Endothelial cell of umbilical vein (primary cell): ENCODE data around the gene MIB2.

Experiments used
- CTCF ChIP-seq, 2 donors: IDR thresholded peaks; 1 replicate in 1 of 2; 2 replicates in 1 of 2; pipeline ENCODE4 v1.5.1; 2011; ENCODE audit warnings: low read length in 2 of 2, mild to moderate bottlenecking in 2 of 2, moderate library complexity in 2 of 2, control low read depth in 1 of 2, inconsistent platforms in 1 of 2, low read depth in 1 of 2; ENCODE audit not compliant: insufficient read depth in 1 of 2; ENCODE audit errors: extremely low read depth in 1 of 2
- EZH2 ChIP-seq: IDR thresholded peaks from 2 replicates; pipeline ENCODE4 v1.6.1; 2012; ENCODE audit warnings: borderline replicate concordance, low read depth, mild to moderate bottlenecking, moderate library complexity, low read length, inconsistent platforms; ENCODE audit not compliant: severe bottlenecking
- FOS ChIP-seq: IDR thresholded peaks from 2 replicates; pipeline ENCODE4 v1.6.1; 2011; ENCODE audit warnings: mild to moderate bottlenecking, low read length, moderate library complexity, borderline replicate concordance; ENCODE audit not compliant: insufficient read depth
- JUN ChIP-seq: IDR thresholded peaks from 2 replicates; pipeline ENCODE4 v1.6.1; 2011; ENCODE audit warnings: borderline replicate concordance, low read depth; ENCODE audit not compliant: insufficient read length, insufficient read depth
- MYC ChIP-seq: IDR thresholded peaks from one replicate; pipeline ENCODE4 v1.6.1; 2011; ENCODE audit warnings: mild to moderate bottlenecking, low read depth, low read length
- POLR2A ChIP-seq: IDR thresholded peaks from 2 replicates; pipeline ENCODE4 v1.6.1; 2012; ENCODE audit warnings: low read depth, mild to moderate bottlenecking, control low read depth, low read length
- POLR2AphosphoS5 ChIP-seq: IDR thresholded peaks from 2 replicates; pipeline ENCODE4 v1.6.1; 2012; ENCODE audit warnings: low read depth, mild to moderate bottlenecking, control low read depth, low read length, moderate library complexity; ENCODE audit not compliant: insufficient read depth
- TF ChIP-seq, protein P1 (sequence below): IDR thresholded peaks from 2 replicates; pipeline ENCODE4 v1.6.1; 2011; ENCODE audit not compliant: insufficient read depth, insufficient read length

GRCh38 chr1:1629430-1630190, 14.3 kb downstream of the MIB2 start:
- TF ChIP-seq CTCF (IDR thresholded peaks at IDR 0.05; ENCODE audit: extremely low read depth in 1 of 2, insufficient read depth in 1 of 2, low read depth in 1 of 2, low read length in 2 of 2) (no peak), FOS (no peak), JUN (no peak), POLR2AphosphoS5 (no peak), MYC (no peak), EZH2 (no peak), POLR2A (no peak)
- TF ChIP-seq, protein P1, sequence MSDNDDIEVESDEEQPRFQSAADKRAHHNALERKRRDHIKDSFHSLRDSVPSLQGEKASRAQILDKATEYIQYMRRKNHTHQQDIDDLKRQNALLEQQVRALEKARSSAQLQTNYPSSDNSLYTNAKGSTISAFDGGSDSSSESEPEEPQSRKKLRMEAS = no peak
